NB4 (cell line): Measurements from ENCODE around the gene WDR20.

Source experiments
- DNase-seq: peaks from one replicate; pipeline ENCODE4 v3.0.0; 2010; ENCODE audit warnings: low read depth
- H3K4me3 ChIP-seq: one replicate; pipeline ENCODE4 v1.5.1; 2011; ENCODE audit warnings: mild to moderate bottlenecking, low read depth, low read length, moderate library complexity
- CTCF ChIP-seq: IDR thresholded peaks from one replicate; pipeline ENCODE4 v1.5.1; 2012; ENCODE audit warnings: low read depth, low read length
- MYC ChIP-seq: IDR thresholded peaks from 2 replicates; pipeline ENCODE4 v1.6.1; 2011; ENCODE audit warnings: low read depth, low read length
- POLR2A ChIP-seq: IDR thresholded peaks from 2 replicates; pipeline ENCODE4 v1.6.1; 2011; ENCODE audit warnings: mild to moderate bottlenecking; ENCODE audit not compliant: insufficient read length; ENCODE audit errors: extremely low read depth
- TF ChIP-seq, protein P1 (sequence below): IDR thresholded peaks from 2 replicates; pipeline ENCODE4 v1.6.1; 2011; ENCODE audit warnings: low read depth, low read length

The WDR20 gene

GRCh38 chr14:102157346-102157745, 17.6 kb downstream of the WDR20 start:
- TF ChIP-seq CTCF (no peak), MYC (no peak), POLR2A (no peak)
- TF ChIP-seq, protein P1, sequence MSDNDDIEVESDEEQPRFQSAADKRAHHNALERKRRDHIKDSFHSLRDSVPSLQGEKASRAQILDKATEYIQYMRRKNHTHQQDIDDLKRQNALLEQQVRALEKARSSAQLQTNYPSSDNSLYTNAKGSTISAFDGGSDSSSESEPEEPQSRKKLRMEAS = no peak
- DNase-seq = no peak
- H3K4me3 ChIP-seq = no peak overlapping the region

GRCh38 chr14:102158797-102159196, 19.1 kb downstream of the WDR20 start:
- no peak overlapping the region for H3K4me3 ChIP-seq
- DNase-seq = no peak
- TF ChIP-seq, protein P1 = no peak
- no peak for TF ChIP-seq POLR2A
- TF ChIP-seq MYC = no peak
- no peak for TF ChIP-seq CTCF

DNA sequence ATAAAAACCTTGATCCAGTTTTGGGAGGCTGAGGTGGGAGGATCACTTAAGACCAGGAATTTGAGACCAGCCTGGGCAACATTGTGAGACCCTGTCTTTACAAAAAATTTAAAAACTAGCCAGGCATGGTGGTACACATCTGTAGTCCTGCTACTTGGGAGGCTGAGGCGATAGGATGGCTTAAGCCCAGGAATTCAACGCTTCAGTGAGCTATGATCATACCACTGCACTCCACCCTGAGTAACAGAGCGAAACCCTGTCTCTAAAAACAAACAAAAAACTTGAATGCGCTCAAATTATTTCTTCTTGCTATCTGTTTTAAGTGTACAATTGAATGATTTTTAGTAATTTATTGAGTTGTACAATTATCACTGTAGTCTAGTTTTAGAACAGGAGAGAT, 20.1 kb downstream of the WDR20 start:
- no peak for DNase-seq

GRCh38 chr14:102162487-102162886, 22.8 kb downstream of the WDR20 start:
- H3K4me3 ChIP-seq = no peak overlapping the region
- DNase-seq = no peak
- no peak for TF ChIP-seq CTCF
- TF ChIP-seq, protein P1 = no peak
- TF ChIP-seq POLR2A = no peak
- no peak for TF ChIP-seq MYC

More for the DNA sequence above, 20.1 kb downstream of the WDR20 start:
- H3K4me3 ChIP-seq = no peak overlapping the region
- TF ChIP-seq, protein P1 = no peak
- no peak for TF ChIP-seq MYC
- TF ChIP-seq POLR2A = no peak

GRCh38 chr14:102164241-102164641, 24.5 kb downstream of the WDR20 start:
- TF ChIP-seq, protein P1 = no peak
- no peak for TF ChIP-seq MYC
- no peak for TF ChIP-seq POLR2A
- TF ChIP-seq CTCF = no peak
- DNase-seq = peak; percentile 38
- H3K4me3 ChIP-seq = no peak overlapping the region

- TF ChIP-seq MYC = no peak
- TF ChIP-seq POLR2A = no peak
- no peak for TF ChIP-seq CTCF
- no peak for DNase-seq
- H3K4me3 ChIP-seq = no peak overlapping the region
Measured at GRCh38 chr14:102164965-102165364, 25.3 kb downstream of the WDR20 start.
